ENCODE results near the gene SLC8A1. TPM values are rescaled to one million over a fixed set of nuclear protein-coding genes. Genes with fewer than 3 reads are reported as not detected.
A peak's percentile ranks its signal among the peaks of the same experiment; 100 is the strongest.

SLC8A1 gene
- total and polyA plus RNA-seq, 2 donors (not counting 1 experiment from before 2014, with no cell fraction given) = 17.4 to 109 TPM

- H3K4me3 ChIP-seq (replicated peaks in 1 of 4; ENCODE audit: control extremely low read depth in 1 of 4, insufficient read depth in 1 of 4, low read depth in 3 of 4, low read length in 4 of 4) = no peak overlapping the region
- no peaks in the 10 kb centered on the region for H3K36me3 ChIP-seq (ENCODE audit: control insufficient read depth, insufficient read depth, low read length)
- H3K27me3 ChIP-seq (ENCODE audit: control insufficient read depth, insufficient read depth, low read length) = no peaks in the 10 kb centered on the region
- DNase-seq (ENCODE audit: low read depth in 2 of 2) = no peak
- no peak overlapping the region for H3K27ac ChIP-seq (ENCODE audit: insufficient read depth, low read length)
- H4K20me1 ChIP-seq (ENCODE audit: control insufficient read depth, extremely low read depth, insufficient read depth, low read length) = no peaks in the 10 kb centered on the region
- H2AFZ ChIP-seq (ENCODE audit: low read length) = no peak overlapping the region
- H3K9ac ChIP-seq (ENCODE audit: insufficient read depth, low read length) = no peak overlapping the region
- TF ChIP-seq EZH2 (IDR thresholded peaks at IDR 0.05; ENCODE audit: low read length, missing control alignments) (no peak), CTCF (conservative IDR thresholded peaks at IDR 0.05 in 1 of 2, IDR thresholded peaks at IDR 0.05 in 1 of 2; ENCODE audit: low read depth in 1 of 2, low read length in 2 of 2) (no peak)
- no peak overlapping the region for H3K4me2 ChIP-seq (ENCODE audit: extremely low read depth, insufficient read depth, low read length)
- H3K9me3 ChIP-seq (ENCODE audit: control insufficient read depth, insufficient read depth, low read depth, low read length) = no peaks in the 10 kb centered on the region
- H3K4me1 ChIP-seq (ENCODE audit: control insufficient read depth, extremely low read depth, insufficient read depth, low read length) = no peaks in the 10 kb centered on the region
- no peaks in the 10 kb centered on the region for H3K79me2 ChIP-seq (ENCODE audit: control insufficient read depth, insufficient read depth, low read length)
Measured at GRCh38 chr2:40193670-40194026, 258.2 kb downstream of the SLC8A1 start.

- no peaks in the 10 kb centered on the region for H4K20me1 ChIP-seq (ENCODE audit: control insufficient read depth, extremely low read depth, insufficient read depth, low read length)
- no peaks in the 10 kb centered on the region for H3K27me3 ChIP-seq (ENCODE audit: control insufficient read depth, insufficient read depth, low read length)
- no peak overlapping the region for H3K4me2 ChIP-seq (ENCODE audit: extremely low read depth, insufficient read depth, low read length)
- H3K4me1 ChIP-seq (ENCODE audit: control insufficient read depth, extremely low read depth, insufficient read depth, low read length) = no peaks in the 10 kb centered on the region
- no peak for TF ChIP-seq EZH2 (IDR thresholded peaks at IDR 0.05; ENCODE audit: low read length, missing control alignments)
- TF ChIP-seq CTCF (conservative IDR thresholded peaks at IDR 0.05 in 1 of 2, IDR thresholded peaks at IDR 0.05 in 1 of 2; ENCODE audit: low read depth in 1 of 2, low read length in 2 of 2) = no peak
- H3K27ac ChIP-seq (ENCODE audit: insufficient read depth, low read length) = no peak overlapping the region
- H3K79me2 ChIP-seq (ENCODE audit: control insufficient read depth, insufficient read depth, low read length) = no peaks in the 10 kb centered on the region
- no peak overlapping the region for H2AFZ ChIP-seq (ENCODE audit: low read length)
- H3K36me3 ChIP-seq (ENCODE audit: control insufficient read depth, insufficient read depth, low read length) = no peaks in the 10 kb centered on the region
- no peaks in the 10 kb centered on the region for H3K9me3 ChIP-seq (ENCODE audit: control insufficient read depth, insufficient read depth, low read depth, low read length)
- H3K9ac ChIP-seq (ENCODE audit: insufficient read depth, low read length) = no peak overlapping the region
- DNase-seq (ENCODE audit: low read depth in 2 of 2) = peak; percentile 37 to 57
- H3K4me3 ChIP-seq (replicated peaks in 1 of 4; ENCODE audit: control extremely low read depth in 1 of 4, insufficient read depth in 1 of 4, low read depth in 3 of 4, low read length in 4 of 4) = no peak overlapping the region
Measured at GRCh38 chr2:40192864-40193669, 258.8 kb downstream of the SLC8A1 start.

- no peak overlapping the region for H3K4me3 ChIP-seq (replicated peaks in 1 of 4; ENCODE audit: control extremely low read depth in 1 of 4, insufficient read depth in 1 of 4, low read depth in 3 of 4, low read length in 4 of 4)
- H4K20me1 ChIP-seq (ENCODE audit: control insufficient read depth, extremely low read depth, insufficient read depth, low read length) = no peaks in the 10 kb centered on the region
- H3K4me1 ChIP-seq (ENCODE audit: control insufficient read depth, extremely low read depth, insufficient read depth, low read length) = no peaks in the 10 kb centered on the region
- no peaks in the 10 kb centered on the region for H3K27me3 ChIP-seq (ENCODE audit: control insufficient read depth, insufficient read depth, low read length)
- H3K9ac ChIP-seq (ENCODE audit: insufficient read depth, low read length) = no peak overlapping the region
- no peaks in the 10 kb centered on the region for H3K9me3 ChIP-seq (ENCODE audit: control insufficient read depth, insufficient read depth, low read depth, low read length)
- DNase-seq (ENCODE audit: low read depth in 2 of 2) = no peak
- TF ChIP-seq CTCF (conservative IDR thresholded peaks at IDR 0.05 in 1 of 2, IDR thresholded peaks at IDR 0.05 in 1 of 2; ENCODE audit: low read depth in 1 of 2, low read length in 2 of 2) (no peak), EZH2 (IDR thresholded peaks at IDR 0.05; ENCODE audit: low read length, missing control alignments) (no peak)
- H3K36me3 ChIP-seq (ENCODE audit: control insufficient read depth, insufficient read depth, low read length) = no peaks in the 10 kb centered on the region
- no peak overlapping the region for H3K4me2 ChIP-seq (ENCODE audit: extremely low read depth, insufficient read depth, low read length)
- H3K79me2 ChIP-seq (ENCODE audit: control insufficient read depth, insufficient read depth, low read length) = no peaks in the 10 kb centered on the region
- H2AFZ ChIP-seq (ENCODE audit: low read length) = no peak overlapping the region
- no peak overlapping the region for H3K27ac ChIP-seq (ENCODE audit: insufficient read depth, low read length)
Measured at GRCh38 chr2:40190457-40190856, 261.4 kb downstream of the SLC8A1 start.
